ENCODE results near the gene CDH13.

- TF ChIP-seq, protein P1, sequence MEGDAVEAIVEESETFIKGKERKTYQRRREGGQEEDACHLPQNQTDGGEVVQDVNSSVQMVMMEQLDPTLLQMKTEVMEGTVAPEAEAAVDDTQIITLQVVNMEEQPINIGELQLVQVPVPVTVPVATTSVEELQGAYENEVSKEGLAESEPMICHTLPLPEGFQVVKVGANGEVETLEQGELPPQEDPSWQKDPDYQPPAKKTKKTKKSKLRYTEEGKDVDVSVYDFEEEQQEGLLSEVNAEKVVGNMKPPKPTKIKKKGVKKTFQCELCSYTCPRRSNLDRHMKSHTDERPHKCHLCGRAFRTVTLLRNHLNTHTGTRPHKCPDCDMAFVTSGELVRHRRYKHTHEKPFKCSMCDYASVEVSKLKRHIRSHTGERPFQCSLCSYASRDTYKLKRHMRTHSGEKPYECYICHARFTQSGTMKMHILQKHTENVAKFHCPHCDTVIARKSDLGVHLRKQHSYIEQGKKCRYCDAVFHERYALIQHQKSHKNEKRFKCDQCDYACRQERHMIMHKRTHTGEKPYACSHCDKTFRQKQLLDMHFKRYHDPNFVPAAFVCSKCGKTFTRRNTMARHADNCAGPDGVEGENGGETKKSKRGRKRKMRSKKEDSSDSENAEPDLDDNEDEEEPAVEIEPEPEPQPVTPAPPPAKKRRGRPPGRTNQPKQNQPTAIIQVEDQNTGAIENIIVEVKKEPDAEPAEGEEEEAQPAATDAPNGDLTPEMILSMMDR (IDR thresholded peaks at IDR 0.05; ENCODE audit: insufficient read depth, low read length), result no peak
- TF ChIP-seq POLR2AphosphoS5 (IDR thresholded peaks at IDR 0.05; ENCODE audit: low read depth), result no peak
Measured at GRCh38 chr16:83224642-83225041, 597.9 kb downstream of the CDH13 start.
